ENCODE measurements around the gene FMOD.

Gene FMOD

GRCh38 chr1:203331224-203331623 lies 19.7 kb downstream of the FMOD start:
- Histone ChIP-seq H3K36me3 (no peaks in the 10 kb centered on the region), H3K4me1 (ENCODE audit: control insufficient read depth in 1 of 2, insufficient read depth in 1 of 2, low read depth in 1 of 2, low read length in 1 of 2) (peaks cover 17 to 19% of the 10 kb centered on the region in 2 experiments), H3K4me3 (ENCODE audit: low read depth in 1 of 2, low read length in 1 of 2) (no peak overlapping the region), H3K27me3 (no peaks in the 10 kb centered on the region), H3K27ac (no peak overlapping the region), H3K9me3 (no peaks in the 10 kb centered on the region)
- no peak for TF ChIP-seq CTCF (IDR thresholded peaks at IDR 0.05)

- no peak overlapping the region for H3K27ac ChIP-seq
- no peak overlapping the region for H3K4me3 ChIP-seq (ENCODE audit: low read depth in 1 of 2, low read length in 1 of 2)
- no peaks in the 10 kb centered on the region for H3K27me3 ChIP-seq
- H3K36me3 ChIP-seq = no peaks in the 10 kb centered on the region
- H3K9me3 ChIP-seq = no peaks in the 10 kb centered on the region
- TF ChIP-seq CTCF (IDR thresholded peaks at IDR 0.05) = no peak
- H3K4me1 ChIP-seq (ENCODE audit: control insufficient read depth in 1 of 2, insufficient read depth in 1 of 2, low read depth in 1 of 2, low read length in 1 of 2) = peaks cover 42 to 44% of the 10 kb centered on the region in 2 experiments
Measured at GRCh38 chr1:203328714-203329122, 22.2 kb downstream of the FMOD start.

- Histone ChIP-seq H3K4me1 (ENCODE audit: control insufficient read depth in 1 of 2, insufficient read depth in 1 of 2, low read depth in 1 of 2, low read length in 1 of 2) (peaks cover 51 to 52% of the 10 kb centered on the region in 2 experiments), H3K36me3 (no peaks in the 10 kb centered on the region), H3K4me3 (ENCODE audit: low read depth in 1 of 2, low read length in 1 of 2) (peak overlapping the region; percentile 64 to 85), H3K27ac (peak overlapping the region; percentile 94), H3K27me3 (no peaks in the 10 kb centered on the region), H3K9me3 (no peaks in the 10 kb centered on the region)
- TF ChIP-seq CTCF (IDR thresholded peaks at IDR 0.05) = peak; percentile 47
Measured at GRCh38 chr1:203327684-203328457, 23.1 kb downstream of the FMOD start.

DNA sequence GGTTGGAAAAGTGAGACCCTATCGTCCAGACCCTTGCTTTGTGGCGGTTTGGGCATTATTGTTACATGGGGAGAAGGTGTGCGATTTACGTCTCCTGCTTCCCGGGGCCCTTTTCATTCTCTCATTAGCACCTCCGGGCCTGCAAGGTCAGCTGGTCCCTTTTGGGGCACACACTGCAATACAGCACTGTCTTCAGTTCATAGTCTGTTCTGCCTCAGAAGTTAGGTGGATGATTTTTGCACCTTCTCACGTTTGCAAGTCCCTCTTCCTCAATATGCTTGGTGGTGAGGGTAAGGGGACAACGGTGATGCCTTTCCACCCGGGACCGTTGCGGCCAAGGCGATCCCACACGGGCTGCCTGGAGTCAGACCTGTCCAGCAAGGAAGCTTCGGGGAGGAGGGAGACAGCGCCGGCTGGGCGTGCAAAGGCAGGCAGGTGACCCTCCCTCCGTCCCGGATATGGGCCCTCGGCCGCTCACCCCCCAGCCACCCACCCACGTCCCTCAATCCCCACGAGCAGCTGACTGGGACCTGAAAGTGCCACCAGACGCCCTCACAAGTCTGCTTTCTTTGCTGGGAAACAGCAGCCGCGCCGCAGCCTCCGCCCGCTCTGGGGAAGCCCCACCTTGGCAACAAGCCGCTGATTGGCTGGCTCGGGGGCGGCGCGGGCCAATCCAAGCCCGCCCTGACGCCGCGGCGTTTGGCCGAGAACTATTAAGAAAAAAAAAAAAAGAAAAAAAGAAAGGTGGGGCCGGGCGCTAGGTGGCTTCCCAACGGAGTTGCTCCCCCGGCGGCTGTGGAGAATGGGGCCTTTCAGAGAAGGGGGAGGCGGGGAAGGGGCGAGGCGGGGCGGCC lies 23.9 kb downstream of the FMOD start:
- H3K36me3 ChIP-seq = no peaks in the 10 kb centered on the region
- H3K27me3 ChIP-seq = no peaks in the 10 kb centered on the region
- peaks cover 59 to 60% of the 10 kb centered on the region in 2 experiments for H3K4me1 ChIP-seq (ENCODE audit: control insufficient read depth in 1 of 2, insufficient read depth in 1 of 2, low read depth in 1 of 2, low read length in 1 of 2)
- H3K9me3 ChIP-seq = no peaks in the 10 kb centered on the region
- peak overlapping the region; percentile 94 for H3K27ac ChIP-seq
- peak overlapping the region; percentile 64 to 85 for H3K4me3 ChIP-seq (ENCODE audit: low read depth in 1 of 2, low read length in 1 of 2)
- TF ChIP-seq CTCF (IDR thresholded peaks at IDR 0.05) = no peak

DNA sequence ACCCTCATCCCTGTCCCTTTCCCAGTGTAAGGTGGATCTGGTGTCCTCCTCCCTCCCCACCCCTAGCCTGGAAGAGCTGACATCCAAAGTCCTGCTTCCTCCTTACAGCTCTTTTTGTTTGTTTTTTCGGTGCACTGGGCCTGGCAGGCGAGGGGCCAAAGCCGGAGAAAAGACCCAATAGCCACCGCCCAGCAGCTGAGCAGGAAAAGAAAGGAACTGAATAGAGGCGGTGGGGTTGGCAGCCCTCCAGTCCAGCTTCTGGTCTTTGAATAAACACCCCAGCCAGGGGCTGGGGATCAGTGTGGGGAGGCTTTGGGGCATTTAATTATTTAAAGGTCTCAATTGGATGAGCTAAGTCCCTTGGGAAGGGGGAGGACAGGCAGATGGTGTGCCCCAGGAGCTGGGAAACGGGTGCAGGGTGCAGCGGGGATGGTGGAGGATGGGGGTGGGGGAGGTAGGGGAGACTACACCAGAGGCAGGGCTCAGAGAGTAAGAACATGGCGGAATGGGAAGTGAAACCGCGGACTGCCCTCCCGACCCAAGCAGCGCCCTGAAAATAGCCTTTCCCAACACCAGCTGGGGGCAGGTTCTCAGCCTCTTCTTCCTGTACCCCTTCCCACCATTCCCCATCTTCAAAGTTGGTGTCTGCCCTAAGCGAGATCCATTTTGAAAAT lies 25.4 kb downstream of the FMOD start:
- H3K36me3 ChIP-seq = no peaks in the 10 kb centered on the region
- H3K27ac ChIP-seq = peak overlapping the region; percentile 94
- H3K27me3 ChIP-seq = no peaks in the 10 kb centered on the region
- peaks cover 74 to 75% of the 10 kb centered on the region in 2 experiments for H3K4me1 ChIP-seq (ENCODE audit: control insufficient read depth in 1 of 2, insufficient read depth in 1 of 2, low read depth in 1 of 2, low read length in 1 of 2)
- TF ChIP-seq CTCF (IDR thresholded peaks at IDR 0.05) = no peak
- H3K9me3 ChIP-seq = no peaks in the 10 kb centered on the region
- H3K4me3 ChIP-seq (ENCODE audit: low read depth in 1 of 2, low read length in 1 of 2) = peak overlapping the region; percentile 64 to 85
